Urothelium cell line (cell line): ENCODE measurements around the gene COPS4.
"Not testable (repeated sequence)": the region's sequence is repeated elsewhere in the genome, so short reads cannot be mapped to it uniquely, and the experiment has no call there.

ENCODE experiments used
- DNase-seq: peaks from one replicate; pipeline ENCODE4 v3.0.0; 2011; ENCODE audit warnings: low spot score, mixed read lengths
- FAIRE-seq: peaks from 2 replicates; lab custom pipeline; 2011; peaks lifted over from hg19 to GRCh38; lab: Jason Lieb, UNC

The COPS4 gene

DNA sequence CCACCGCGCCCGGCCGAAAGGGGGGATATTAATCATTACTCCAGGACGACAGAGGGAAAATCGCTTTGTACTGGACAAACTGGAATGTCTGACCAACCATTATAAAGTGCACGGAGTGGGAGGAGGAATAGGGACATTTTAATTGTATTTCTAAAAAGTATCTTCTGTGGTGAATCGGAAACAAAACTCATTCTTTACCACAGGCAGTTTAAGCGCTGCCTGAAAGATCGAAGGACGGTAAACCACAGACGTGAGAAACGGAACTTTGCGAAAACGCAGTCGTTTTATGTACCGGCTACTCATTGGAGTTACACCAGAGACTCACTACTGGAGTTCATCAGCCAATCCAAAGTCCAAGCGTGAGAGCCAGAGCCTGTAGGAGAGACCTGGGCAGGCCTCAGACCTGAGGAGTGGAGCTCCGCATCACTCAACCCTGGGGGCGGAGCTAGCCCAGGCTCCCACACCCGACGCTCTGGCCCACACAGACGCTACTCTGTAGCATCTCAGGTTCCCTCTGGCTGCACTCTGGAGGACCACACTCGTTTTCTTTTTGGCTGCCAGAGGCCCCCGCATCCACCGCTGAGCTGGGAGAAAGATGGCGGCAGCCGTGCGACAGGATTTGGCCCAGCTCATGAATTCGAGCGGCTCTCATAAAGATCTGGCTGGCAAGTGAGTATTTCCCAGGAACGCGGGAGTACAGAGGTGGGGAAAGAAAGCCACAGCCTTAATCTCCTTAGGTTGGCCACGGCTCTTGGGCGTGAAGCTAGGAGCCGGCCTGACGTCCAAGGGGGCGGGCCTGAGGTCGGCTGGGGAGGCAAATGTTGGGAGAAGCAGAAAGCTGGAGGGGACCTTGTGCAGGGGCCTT is at the start of gene COPS4:
Gene COPS4 (plus strand): TSS at position 554 of the 865 bp plus-strand sequence. CDS start 42 bp downstream, at position 596.
- FAIRE-seq (no peak), DNase-seq (peak; percentile 98)

DNA sequence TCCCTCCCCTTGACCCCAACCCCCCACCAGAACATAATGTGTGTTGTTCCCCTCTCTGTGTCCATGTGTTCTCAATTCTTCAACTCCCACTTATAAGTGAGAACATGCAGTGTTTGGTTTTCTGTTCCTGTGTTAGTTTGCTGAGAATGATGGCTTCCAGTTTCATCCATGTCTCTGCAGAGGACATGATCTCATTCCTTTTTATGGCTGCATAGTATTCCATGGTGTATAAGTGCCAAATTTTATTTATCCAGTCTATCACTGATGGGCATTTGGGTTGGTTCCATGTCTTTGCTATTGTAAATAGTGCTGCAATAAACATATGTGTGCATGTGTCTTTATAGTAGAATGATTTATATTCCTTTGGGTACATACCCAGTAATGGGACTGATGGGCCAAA is 47.5 kb upstream of the COPS4 start:
- not testable (repeated sequence) for FAIRE-seq, DNase-seq

DNA sequence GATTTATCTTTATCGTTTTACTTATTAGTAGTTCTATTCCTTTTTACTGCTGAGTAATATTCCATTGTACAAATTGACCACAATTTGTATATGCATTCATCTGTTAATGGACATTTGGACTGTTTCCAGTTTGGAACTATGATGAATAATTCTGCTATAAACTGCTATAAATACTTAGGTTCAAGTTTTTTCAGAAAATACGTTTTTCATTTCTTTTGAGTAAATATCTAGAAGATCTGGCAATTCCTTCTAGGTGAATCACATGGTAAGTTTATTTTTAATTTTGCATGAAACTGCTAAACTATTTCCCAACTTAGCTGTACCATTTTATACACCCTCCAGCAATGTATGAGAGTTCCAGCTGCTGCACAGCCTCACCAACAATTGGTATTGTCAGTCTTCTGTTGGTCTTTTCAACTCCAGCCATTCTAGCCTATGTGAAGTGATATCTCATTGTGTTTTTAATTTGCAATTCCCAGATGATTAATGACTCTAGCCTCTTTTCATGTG is 46.6 kb upstream of the COPS4 start:
- no peak for DNase-seq
- no peak for FAIRE-seq

DNA sequence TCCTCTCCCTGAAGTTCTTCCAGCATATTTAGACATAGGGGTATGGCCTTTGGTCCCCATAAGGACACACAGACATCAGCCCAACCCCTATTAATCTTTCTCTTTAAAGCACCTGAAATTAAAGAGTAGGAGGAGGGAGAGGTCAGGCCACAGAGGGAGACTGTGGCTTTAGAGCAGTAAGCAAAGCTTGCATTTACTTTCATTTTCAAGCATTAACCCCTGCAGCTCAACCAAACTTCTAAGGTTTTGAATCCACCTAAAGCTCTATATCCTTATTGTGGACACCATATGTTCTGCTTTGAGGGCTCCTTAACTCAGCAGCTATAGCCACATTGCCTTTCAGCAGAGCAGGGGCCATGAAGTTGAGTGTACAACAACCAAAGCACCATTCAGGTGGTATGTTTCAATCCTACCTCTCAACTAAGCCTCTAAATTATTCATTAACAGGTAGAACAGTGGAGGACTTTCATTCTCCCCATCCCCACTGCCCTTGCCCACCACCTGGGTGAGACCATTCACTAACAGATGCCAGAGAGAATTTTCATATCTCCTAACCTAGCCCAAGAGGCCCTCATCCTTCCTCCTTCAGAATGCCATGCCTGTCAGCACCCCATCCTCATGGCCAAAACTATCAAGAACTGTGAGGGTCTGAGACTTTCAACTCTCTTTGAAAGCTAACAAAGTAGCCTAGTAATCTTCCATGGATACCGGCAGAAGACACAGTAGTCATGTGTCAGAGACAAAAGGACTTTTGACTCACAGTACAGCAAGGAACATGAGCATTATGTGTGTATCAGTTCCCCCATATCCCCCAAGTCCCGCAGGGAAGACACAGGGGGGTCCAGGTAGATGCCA is 45.2 kb upstream of the COPS4 start:
- no peak for FAIRE-seq
- DNase-seq: no peak

DNA sequence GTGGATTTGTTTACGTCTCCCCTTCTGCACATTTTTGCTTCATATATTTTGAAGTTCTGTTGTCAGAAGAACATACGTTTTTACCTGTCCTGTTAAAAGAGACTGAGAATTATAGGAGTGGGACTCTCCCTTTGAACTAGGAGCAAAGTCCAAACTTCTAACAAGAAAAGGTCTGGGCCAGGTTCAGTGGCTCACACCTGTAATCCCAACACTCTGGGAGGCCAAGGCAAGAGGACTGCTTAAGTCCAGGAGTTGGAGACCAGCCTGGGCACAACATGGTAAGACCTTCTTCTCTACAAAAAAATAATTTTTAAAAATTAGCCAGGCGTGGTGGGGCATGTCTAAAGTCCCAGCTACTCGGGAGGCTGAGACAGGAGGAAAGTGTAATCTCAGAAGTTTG is 40.1 kb upstream of the COPS4 start:
- DNase-seq: no peak
- FAIRE-seq: no peak

DNA sequence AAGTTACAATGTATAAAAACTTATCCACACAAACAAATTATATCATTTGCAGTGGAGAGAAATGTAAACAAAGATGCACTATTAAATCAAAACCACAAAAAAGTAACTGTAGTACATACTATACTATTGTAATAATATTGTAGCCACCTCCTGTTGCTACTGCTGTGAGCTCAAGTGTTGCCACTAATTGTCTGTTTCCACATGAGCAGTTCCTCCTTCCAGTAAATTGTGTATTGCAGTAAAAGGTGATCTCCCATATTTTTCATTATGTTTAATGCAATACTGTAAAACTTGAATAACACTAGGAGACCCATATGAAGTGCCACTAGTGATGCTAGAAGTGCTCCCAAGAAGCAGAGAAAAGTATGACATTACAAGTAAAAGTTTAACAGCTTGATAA is 36.1 kb upstream of the COPS4 start:
- no peak for DNase-seq
- FAIRE-seq: no peak

DNA sequence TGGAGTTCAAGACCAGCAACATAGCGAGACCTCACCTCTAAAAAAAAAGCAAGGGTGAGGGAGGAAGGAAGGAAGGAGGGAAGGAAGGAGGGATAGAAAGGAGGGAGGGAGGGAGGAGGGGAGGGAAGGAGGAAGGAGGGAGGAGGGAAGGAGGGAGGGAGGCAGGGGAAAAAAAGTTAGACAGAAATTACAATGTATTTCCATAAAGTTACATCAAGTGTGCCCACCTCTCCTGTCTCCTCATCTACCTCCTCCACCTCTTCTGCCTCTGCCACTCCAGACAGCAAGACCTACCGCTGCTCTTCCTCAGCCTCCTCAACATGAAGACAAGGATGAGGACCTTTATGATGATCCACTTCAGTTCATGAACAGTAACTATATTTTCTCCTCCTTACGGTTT is 32.7 kb upstream of the COPS4 start:
- DNase-seq (no peak), FAIRE-seq (no peak)

DNA sequence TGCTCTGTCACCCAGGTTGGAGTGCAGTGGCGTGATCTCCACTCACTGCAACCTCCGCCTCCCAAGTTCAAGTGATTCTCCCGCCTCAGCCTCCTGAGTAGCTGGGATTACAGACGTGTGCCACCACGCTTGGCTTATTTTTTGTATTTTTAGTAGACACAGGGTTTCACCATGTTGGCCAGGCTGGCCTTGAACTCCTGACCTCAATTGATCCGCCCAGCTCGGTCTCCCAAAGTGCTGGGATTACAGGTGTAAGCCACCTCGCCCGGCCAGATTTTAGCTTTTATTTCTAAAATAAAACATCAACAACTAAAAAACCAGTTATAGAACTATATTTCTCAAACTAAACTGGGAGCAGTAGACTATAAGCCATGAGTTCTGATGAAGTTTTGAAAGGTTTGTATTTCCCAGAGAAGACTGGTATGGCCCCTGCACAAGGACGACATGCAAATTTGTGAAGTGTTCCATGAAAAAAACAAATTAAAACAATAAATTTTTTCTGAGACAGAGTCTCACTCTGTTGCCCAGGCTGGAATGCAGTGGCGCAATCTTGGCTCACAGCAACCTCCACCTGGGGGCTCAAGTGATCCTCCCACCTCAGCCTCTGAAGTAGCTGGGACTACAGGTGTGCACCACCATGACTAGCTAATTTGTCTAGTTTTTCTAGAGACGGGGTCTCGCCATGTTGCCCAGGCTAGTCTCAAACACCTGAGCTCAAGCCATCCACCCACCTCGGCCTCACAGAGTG is 31.8 kb upstream of the COPS4 start:
- FAIRE-seq, DNase-seq: not testable (repeated sequence)

DNA sequence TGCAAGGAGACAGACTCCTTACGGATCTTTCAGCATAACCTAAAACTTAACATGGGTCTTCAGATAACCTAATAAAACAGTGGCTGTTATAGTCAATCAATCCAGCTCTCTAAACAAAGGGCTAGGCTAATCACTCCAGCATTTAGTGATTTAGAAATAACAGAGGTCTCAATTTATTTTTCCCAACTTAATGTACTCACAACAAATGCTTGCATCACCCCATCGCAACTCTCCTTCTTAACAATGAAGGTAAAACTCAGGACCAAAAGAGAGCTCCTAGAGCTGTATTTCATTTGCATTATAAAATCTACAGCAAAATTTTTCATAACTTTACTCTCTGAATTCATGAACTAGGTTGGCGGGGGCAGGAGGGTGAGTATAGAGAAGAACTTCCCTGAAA is 25.5 kb upstream of the COPS4 start:
- DNase-seq (no peak), FAIRE-seq (no peak)

DNA sequence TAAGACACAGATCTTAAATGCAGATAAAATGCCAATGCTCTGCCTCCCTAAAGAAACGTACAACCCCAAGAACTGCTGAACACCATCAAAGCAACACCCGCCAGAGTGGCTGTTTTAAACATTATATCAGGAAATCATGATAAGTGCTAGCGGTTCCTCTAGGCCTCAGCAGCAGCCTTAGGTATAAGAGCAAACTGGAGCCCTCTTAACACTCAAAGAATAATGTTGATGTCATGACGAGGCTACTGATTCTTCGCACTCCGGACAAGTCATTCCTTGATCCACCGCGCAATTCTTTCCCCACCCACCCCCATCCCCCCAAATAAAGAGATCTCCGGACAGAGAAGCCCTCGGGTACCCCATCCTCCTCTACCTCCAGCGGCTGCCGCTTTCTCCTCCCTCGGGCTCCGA is 24.9 kb upstream of the COPS4 start:
- DNase-seq (no peak), FAIRE-seq (no peak)

DNA sequence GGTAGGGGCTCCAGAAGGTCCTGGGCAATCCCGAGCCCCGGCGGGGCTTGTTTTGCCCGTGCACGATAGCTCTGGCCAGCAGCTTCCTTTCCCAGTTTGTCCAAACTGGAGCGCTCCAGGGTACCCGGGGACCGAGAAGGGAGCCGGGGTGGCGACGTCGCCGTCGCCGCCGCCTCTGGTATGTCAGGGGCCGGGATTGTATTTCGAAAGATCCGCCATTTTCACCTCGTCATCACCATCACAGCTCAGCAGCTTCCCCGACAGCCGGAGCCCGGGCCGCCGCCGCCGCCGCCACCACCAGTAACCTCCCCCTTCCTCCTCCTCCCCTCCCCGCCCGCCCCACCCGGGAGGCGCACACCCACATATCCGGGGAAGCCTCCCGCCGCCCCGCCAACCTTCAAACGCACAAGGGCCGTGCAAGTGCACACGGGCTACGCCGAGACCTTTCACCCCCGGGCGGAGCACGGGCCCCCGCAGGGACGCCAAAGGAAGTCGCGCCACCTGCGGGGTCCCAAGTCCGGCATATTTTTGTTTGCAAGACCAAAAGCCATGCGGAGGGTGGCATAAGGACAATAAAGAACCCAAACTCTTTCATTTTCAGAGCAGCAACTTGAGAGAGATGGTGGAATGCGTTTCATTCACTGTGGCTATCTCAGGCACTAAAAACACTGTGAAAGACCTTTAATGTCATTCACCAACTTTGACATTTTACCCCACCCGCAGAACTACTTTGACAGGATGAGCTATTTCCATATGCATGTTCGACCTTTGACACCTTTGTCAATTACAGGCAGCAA is 24.3 kb upstream of the COPS4 start, which contains the start of gene LIN54:
Gene LIN54 (minus strand): TSS at position 302 of the 797 bp plus-strand sequence. CDS start 25,979 bp downstream, outside the sequence.
- no peak for FAIRE-seq

DNA sequence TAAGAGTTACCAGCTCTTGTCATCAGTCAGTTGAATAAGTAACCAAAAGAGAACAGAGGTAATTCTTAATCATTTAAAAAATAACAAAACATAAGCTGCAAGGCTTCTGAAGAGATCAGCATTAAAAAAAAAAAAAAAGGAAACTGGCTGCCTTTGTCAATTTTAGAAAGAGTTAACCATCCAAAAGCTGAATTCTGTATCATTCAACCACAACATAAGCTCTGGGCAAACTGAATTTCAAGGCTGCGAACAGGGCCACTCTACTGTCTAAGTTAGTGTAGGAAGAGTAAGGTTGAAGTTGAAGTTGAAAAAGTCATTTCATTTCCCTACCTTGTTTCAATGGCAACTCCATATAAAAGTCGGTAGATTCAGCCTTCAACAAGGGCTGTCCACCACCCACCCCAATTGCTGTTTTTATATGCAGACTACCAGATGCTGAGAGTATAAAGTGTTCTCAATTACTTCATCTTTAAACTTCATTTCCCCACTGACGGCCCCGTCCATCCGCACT is 23.2 kb upstream of the COPS4 start:
- no peak for DNase-seq
- FAIRE-seq: no peak

More for the DNA sequence above, 24.3 kb upstream of the COPS4 start, which contains the start of gene LIN54:
- peak; percentile 73 for DNase-seq

DNA sequence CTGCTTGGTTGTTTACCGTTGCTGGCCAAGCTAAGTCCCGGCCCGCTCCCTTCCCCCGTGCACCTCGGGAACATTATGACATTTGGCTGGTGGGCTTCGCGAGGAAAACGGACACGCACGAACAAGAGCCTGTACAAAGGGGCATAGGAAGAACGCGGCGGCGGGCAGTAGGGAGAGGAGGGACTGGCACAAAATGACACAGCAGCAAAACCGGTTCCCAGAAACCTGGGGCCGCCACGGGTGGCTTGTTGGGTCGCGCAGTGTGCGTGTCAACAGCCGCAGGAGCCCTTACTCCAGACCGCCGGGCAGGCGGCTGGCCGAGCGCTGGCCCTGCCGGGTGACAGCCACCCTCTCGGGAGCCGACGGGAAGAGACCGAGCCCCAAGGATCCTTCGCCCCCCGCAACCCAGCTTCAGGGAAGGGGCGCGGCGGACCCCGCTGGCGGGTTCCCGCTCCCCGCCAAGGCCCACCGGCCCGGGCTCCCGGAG is 22.7 kb upstream of the COPS4 start:
- peak; percentile 43 for DNase-seq
- FAIRE-seq: no peak

DNA sequence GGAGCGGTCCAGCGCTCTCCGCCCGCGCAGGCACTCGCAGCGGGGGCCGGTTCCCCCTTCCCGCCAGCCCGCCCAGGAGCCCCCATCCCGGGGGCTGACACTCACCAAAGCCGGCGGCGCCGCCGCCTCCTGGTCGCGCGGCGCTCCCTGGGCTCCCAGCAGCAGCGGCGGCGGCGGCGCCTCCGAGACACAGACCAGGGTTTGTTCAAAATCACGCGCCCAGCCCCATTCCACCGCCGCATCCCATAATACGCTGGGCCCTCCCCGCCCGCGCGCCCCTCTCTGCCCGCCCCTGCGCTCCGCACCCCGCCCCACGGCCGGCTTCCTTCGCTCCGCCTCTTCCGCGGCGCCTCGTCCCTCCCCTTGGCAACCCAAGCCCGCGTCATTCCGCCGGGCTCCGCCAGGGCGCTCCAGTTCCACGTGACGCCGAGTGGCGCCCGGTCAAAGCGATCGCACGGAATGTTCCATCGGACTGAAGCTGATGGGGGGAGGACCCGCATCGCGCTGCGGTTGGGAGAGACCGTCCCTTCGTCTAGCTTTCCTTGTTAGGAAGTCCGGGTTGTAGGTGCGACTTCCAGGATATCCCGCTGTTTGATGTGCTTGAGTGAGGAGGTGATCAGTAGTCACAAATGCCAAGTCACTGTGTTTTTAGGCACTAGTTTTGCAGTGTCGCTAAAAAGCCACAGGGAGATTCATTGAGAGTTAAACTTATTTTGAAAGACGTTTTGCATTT is 22.1 kb upstream of the COPS4 start:
- FAIRE-seq (peak; percentile 30), DNase-seq (peak; percentile 98)

DNA sequence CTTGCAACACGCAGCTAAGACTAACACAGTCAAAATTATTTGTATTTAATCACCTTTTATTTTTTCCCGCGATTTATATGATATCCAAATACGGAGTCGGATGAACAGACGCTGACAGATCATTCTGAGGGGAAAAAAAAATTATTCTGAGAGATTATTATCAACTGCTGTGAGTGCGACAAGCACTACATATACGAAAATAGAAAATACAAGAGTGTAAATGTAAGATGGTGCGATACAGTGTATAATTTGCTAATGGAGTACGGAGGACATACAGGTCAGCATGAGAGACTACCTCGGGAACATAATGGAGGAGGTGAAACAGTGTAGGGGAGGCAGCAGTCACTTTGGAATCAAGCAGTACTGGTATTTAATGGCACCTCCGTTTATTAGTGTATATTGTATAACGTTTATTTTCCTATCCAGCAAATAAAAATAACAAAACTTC is 21.5 kb upstream of the COPS4 start:
- FAIRE-seq: no peak
- no peak for DNase-seq

DNA sequence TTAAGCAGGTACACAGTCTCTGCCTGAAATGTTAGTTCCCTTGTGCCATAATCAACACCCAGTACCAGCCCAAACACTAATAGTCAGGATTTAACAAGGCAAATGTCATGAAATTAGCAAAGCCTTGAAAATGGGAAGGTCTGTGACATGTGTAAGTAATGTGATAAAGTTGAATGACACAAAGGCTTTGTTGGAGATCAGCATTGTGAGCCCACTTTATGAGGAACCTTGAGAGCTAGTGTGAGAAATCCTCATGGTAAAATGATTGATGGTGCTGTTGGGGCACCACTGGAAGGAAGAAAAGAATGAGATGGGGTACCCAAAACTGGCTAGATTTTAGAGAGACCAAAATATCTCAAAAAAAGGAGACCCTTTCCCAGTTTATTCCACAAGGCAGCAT is 21.1 kb upstream of the COPS4 start:
- FAIRE-seq (no peak), DNase-seq (no peak)

DNA sequence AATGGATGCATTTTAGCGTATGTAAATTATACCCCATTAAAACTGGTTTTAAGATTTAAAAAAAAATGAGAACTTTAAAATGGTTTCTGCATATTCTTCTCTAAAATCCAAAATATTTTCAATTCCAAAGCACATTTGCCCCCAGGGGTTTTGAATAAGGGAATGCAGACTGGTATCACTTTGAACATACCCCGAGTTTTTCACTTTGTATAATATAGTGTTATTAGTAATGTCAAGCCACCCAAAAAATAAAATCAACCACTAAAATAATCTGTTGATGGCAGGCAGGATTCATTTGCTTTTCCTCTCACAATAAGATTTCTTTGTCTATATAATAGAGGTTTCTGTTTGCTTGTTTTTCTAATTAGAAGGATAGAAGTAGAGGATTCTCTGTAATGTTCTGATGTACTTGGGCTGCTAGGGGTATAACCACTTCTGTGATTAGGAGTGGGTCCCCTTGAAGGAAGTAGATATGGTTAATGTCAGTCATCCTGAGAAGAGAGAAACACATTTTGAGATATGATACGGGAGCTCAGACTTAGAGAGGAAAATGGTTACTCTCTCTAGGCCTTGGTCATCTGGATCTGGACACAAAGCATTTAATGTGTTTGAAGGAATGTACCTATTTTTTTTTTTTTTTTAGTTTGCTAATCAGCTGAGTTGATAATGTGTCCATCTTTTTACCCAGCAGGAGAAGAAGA is 15.0 kb upstream of the COPS4 start:
- FAIRE-seq (no peak), DNase-seq (no peak)
